Left kidney (tissue), 2 donors: ENCODE data around the gene TMUB1. TPM values are rescaled to one million over a fixed set of nuclear protein-coding genes. Genes with fewer than 3 reads are reported as not detected.
"Not testable (repeated sequence)": the region's sequence is repeated elsewhere in the genome, so short reads cannot be mapped to it uniquely, and the experiment has no call there.

ENCODE experiments used
- DNase-seq: peaks from one replicate; pipeline ENCODE4 v3.0.0-alpha.2; 2013
- polyA plus RNA-seq: library from polyadenylated mRNA; unstranded; fragments of 120-200 nt; gene quantifications from one replicate; pipeline ENCODE4 v1.2.1, GENCODE V29; 2013; ENCODE audit not compliant: insufficient read length

The TMUB1 gene
- polyA plus RNA-seq, 1 donor, result 19.7 TPM

GRCh38 chr7:151056283-151056665 is 27.0 kb downstream of the TMUB1 start:
- DNase-seq, result no peak

GRCh38 chr7:151053751-151054150 is 29.5 kb downstream of the TMUB1 start:
- DNase-seq, result no peak

GRCh38 chr7:151053096-151053495 is 30.2 kb downstream of the TMUB1 start:
- DNase-seq, result no peak

GRCh38 chr7:151051108-151051507 is 32.2 kb downstream of the TMUB1 start:
- DNase-seq, result no peak

- no peak for DNase-seq
Observed at GRCh38 chr7:151048911-151049463, 34.3 kb downstream of the TMUB1 start.

GRCh38 chr7:151047976-151048815 is 35.1 kb downstream of the TMUB1 start, which contains the start of gene ASIC3:
Gene ASIC3 (plus strand): TSS chr7:151048531. CDS start chr7:151048886, 355 bp downstream.
- DNase-seq, result no peak

GRCh38 chr7:151046603-151047573 is 36.4 kb downstream of the TMUB1 start:
- DNase-seq, result no peak

GRCh38 chr7:151045967-151046366 is 37.3 kb downstream of the TMUB1 start:
- no peak for DNase-seq

- no peak for DNase-seq
Observed at GRCh38 chr7:151045262-151045661, 38.0 kb downstream of the TMUB1 start.

GRCh38 chr7:151043959-151044358 is 39.3 kb downstream of the TMUB1 start:
- no peak for DNase-seq

- DNase-seq, result not testable (repeated sequence)
Observed at GRCh38 chr7:151043449-151043848, 39.8 kb downstream of the TMUB1 start.

GRCh38 chr7:151040616-151041375 is 42.5 kb downstream of the TMUB1 start:
- no peak for DNase-seq

- DNase-seq, result no peak
Observed at GRCh38 chr7:151039850-151040548, 43.3 kb downstream of the TMUB1 start.

- no peak for DNase-seq
Observed at GRCh38 chr7:151038951-151039849, 44.1 kb downstream of the TMUB1 start.

- no peak for DNase-seq
Observed at GRCh38 chr7:151035902-151036301, 47.4 kb downstream of the TMUB1 start.

- no peak for DNase-seq
Observed at GRCh38 chr7:151035026-151035717, 48.1 kb downstream of the TMUB1 start.

GRCh38 chr7:151034312-151035025 is 48.8 kb downstream of the TMUB1 start:
- DNase-seq, result no peak

GRCh38 chr7:151033864-151034249 is 49.4 kb downstream of the TMUB1 start:
- no peak for DNase-seq
